SK-N-SH treated with all-trans-retinoic acid at 6 μM for 48 hours (cell line): ENCODE results near the gene ADGRG6.

Experiments
- ARNTL ChIP-seq: fragments of 450-650 bp; formaldehyde crosslinking; IDR thresholded peaks from 2 replicates; pipeline ENCODE4 v1.5.0; 2020; ENCODE audit warnings: low read depth, mild to moderate bottlenecking, moderate library complexity, borderline replicate concordance
- CREB5 ChIP-seq: fragments of 250-450 bp; sonication (Bioruptor Pico); IDR thresholded peaks from 2 replicates; pipeline ENCODE4 v1.5.1; 2020; ENCODE audit warnings: low read depth, mild to moderate bottlenecking, moderate library complexity
- CSDC2 ChIP-seq: fragments of 250-450 bp; sonication (Bioruptor Pico); IDR thresholded peaks from 2 replicates; pipeline ENCODE4 v1.5.0; 2020; ENCODE audit warnings: mild to moderate bottlenecking, moderate library complexity
- ESRRG ChIP-seq: fragments of 250-450 bp; sonication (Bioruptor Pico); IDR thresholded peaks from 2 replicates; pipeline ENCODE4 v1.6.1; 2021; ENCODE audit warnings: mild to moderate bottlenecking
- ISL1 ChIP-seq: fragments of 250-450 bp; sonication (Bioruptor Pico); IDR thresholded peaks from 2 replicates; pipeline ENCODE4 v2.1.2; 2022; ENCODE audit warnings: mild to moderate bottlenecking, moderate library complexity
- OSR1 ChIP-seq: fragments of 250-450 bp; sonication (Bioruptor Pico); IDR thresholded peaks from 2 replicates; pipeline ENCODE4 v1.8.0; 2022; ENCODE audit warnings: moderate library complexity, mild to moderate bottlenecking, inconsistent platforms
- ZC3H10 ChIP-seq: fragments of 250-450 bp; sonication (Bioruptor Pico); IDR thresholded peaks from 2 replicates; pipeline ENCODE4 v1.5.1; 2021; ENCODE audit warnings: mild to moderate bottlenecking, moderate library complexity
- ZFP3 ChIP-seq: fragments of 250-450 bp; sonication (Bioruptor Pico); IDR thresholded peaks from 2 replicates; pipeline ENCODE4 v1.5.0; 2020; ENCODE audit warnings: mild to moderate bottlenecking, moderate library complexity
- ZFP30 ChIP-seq: fragments of 450-650 bp; formaldehyde crosslinking; IDR thresholded peaks from 2 replicates; pipeline ENCODE4 v1.5.0; 2022; ENCODE audit warnings: mild to moderate bottlenecking, moderate library complexity
- ZNF565 ChIP-seq: fragments of 450-650 bp; formaldehyde crosslinking; conservative IDR thresholded peaks from 2 replicates; pipeline ENCODE4 v1.5.0; 2020; ENCODE audit warnings: low read depth, mild to moderate bottlenecking, moderate library complexity
- TF ChIP-seq, protein P1 (sequence below): fragments of 250-450 bp; sonication (Bioruptor Pico); IDR thresholded peaks from 2 replicates; pipeline ENCODE4 v1.8.0; 2020; ENCODE audit warnings: mild to moderate bottlenecking, moderate library complexity, borderline replicate concordance
- TF ChIP-seq, protein P2 (sequence below): fragments of 250-450 bp; sonication (Bioruptor Pico); IDR thresholded peaks from 2 replicates; pipeline ENCODE4 v1.5.0; 2020; ENCODE audit warnings: mild to moderate bottlenecking, moderate library complexity
- TF ChIP-seq, protein P3 (sequence below): fragments of 250-450 bp; sonication (Bioruptor Pico); IDR thresholded peaks from 2 replicates; pipeline ENCODE4 v1.8.0; 2021; ENCODE audit warnings: low read depth, mild to moderate bottlenecking, moderate library complexity, borderline replicate concordance

- TF ChIP-seq, protein P1, sequence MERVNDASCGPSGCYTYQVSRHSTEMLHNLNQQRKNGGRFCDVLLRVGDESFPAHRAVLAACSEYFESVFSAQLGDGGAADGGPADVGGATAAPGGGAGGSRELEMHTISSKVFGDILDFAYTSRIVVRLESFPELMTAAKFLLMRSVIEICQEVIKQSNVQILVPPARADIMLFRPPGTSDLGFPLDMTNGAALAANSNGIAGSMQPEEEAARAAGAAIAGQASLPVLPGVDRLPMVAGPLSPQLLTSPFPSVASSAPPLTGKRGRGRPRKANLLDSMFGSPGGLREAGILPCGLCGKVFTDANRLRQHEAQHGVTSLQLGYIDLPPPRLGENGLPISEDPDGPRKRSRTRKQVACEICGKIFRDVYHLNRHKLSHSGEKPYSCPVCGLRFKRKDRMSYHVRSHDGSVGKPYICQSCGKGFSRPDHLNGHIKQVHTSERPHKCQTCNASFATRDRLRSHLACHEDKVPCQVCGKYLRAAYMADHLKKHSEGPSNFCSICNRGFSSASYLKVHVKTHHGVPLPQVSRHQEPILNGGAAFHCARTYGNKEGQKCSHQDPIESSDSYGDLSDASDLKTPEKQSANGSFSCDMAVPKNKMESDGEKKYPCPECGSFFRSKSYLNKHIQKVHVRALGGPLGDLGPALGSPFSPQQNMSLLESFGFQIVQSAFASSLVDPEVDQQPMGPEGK (CRISPR knock-in tag): no peak
- TF ChIP-seq ESRRG: no peak
- TF ChIP-seq ARNTL (CRISPR knock-in tag): no peak
- TF ChIP-seq ZNF565 (CRISPR knock-in tag): no peak
- TF ChIP-seq OSR1: no peak
- no peak for TF ChIP-seq ZC3H10 (CRISPR knock-in tag)
- TF ChIP-seq ISL1 (CRISPR knock-in tag): no peak
- TF ChIP-seq ZFP30 (CRISPR knock-in tag): no peak
- TF ChIP-seq, protein P2, sequence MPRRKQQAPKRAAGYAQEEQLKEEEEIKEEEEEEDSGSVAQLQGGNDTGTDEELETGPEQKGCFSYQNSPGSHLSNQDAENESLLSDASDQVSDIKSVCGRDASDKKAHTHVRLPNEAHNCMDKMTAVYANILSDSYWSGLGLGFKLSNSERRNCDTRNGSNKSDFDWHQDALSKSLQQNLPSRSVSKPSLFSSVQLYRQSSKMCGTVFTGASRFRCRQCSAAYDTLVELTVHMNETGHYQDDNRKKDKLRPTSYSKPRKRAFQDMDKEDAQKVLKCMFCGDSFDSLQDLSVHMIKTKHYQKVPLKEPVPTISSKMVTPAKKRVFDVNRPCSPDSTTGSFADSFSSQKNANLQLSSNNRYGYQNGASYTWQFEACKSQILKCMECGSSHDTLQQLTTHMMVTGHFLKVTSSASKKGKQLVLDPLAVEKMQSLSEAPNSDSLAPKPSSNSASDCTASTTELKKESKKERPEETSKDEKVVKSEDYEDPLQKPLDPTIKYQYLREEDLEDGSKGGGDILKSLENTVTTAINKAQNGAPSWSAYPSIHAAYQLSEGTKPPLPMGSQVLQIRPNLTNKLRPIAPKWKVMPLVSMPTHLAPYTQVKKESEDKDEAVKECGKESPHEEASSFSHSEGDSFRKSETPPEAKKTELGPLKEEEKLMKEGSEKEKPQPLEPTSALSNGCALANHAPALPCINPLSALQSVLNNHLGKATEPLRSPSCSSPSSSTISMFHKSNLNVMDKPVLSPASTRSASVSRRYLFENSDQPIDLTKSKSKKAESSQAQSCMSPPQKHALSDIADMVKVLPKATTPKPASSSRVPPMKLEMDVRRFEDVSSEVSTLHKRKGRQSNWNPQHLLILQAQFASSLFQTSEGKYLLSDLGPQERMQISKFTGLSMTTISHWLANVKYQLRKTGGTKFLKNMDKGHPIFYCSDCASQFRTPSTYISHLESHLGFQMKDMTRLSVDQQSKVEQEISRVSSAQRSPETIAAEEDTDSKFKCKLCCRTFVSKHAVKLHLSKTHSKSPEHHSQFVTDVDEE (CRISPR knock-in tag): no peak
- TF ChIP-seq, protein P3, sequence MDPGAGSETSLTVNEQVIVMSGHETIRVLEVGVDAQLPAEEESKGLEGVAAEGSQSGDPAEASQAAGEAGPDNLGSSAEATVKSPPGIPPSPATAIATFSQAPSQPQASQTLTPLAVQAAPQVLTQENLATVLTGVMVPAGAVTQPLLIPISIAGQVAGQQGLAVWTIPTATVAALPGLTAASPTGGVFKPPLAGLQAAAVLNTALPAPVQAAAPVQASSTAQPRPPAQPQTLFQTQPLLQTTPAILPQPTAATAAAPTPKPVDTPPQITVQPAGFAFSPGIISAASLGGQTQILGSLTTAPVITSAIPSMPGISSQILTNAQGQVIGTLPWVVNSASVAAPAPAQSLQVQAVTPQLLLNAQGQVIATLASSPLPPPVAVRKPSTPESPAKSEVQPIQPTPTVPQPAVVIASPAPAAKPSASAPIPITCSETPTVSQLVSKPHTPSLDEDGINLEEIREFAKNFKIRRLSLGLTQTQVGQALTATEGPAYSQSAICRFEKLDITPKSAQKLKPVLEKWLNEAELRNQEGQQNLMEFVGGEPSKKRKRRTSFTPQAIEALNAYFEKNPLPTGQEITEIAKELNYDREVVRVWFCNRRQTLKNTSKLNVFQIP: no peak
- no peak for TF ChIP-seq ZFP3 (CRISPR knock-in tag)
- TF ChIP-seq CREB5 (CRISPR knock-in tag): no peak
- TF ChIP-seq CSDC2: no peak
Measured at GRCh38 chr6:142260748-142261147, 41.1 kb upstream of the ADGRG6 start.
